ENCODE measurements around the gene ADAMTS2. TPM values are rescaled to one million over a fixed set of nuclear protein-coding genes. Genes with fewer than 3 reads are reported as not detected.

Gene ADAMTS2
- total and polyA plus RNA-seq, 8 donors, result 1.8 to 41.5 (median 11.6) TPM

GRCh38 chr5:179220716-179221115 lies 124.5 kb downstream of the ADAMTS2 start:
- H3K27ac ChIP-seq, result no peak overlapping the region
- no peaks in the 10 kb centered on the region for H3K4me1 ChIP-seq
- no peak for DNase-seq
- no peak overlapping the region for H3K4me3 ChIP-seq
- 65 to 77% (median 71%) methylated on average over 2 to 8 of the region's 8 CpGs for WGBS, 5 donors
- no peaks in the 10 kb centered on the region for H3K27me3 ChIP-seq
- peaks cover 0 to 19% (median 7%) of the 10 kb centered on the region in 4 donors for H3K9me3 ChIP-seq
- no peaks in the 10 kb centered on the region for H3K36me3 ChIP-seq
- intact Hi-C loops (cut with DNase I; ENCODE audit: low total_unique reads), result no loop called here
- TF ChIP-seq POLR2AphosphoS5 (IDR thresholded peaks at IDR 0.05) (no peak), EP300 (IDR thresholded peaks at IDR 0.05) (no peak), POLR2A (IDR thresholded peaks at IDR 0.05) (no peak)
- TF ChIP-seq, protein P1, sequence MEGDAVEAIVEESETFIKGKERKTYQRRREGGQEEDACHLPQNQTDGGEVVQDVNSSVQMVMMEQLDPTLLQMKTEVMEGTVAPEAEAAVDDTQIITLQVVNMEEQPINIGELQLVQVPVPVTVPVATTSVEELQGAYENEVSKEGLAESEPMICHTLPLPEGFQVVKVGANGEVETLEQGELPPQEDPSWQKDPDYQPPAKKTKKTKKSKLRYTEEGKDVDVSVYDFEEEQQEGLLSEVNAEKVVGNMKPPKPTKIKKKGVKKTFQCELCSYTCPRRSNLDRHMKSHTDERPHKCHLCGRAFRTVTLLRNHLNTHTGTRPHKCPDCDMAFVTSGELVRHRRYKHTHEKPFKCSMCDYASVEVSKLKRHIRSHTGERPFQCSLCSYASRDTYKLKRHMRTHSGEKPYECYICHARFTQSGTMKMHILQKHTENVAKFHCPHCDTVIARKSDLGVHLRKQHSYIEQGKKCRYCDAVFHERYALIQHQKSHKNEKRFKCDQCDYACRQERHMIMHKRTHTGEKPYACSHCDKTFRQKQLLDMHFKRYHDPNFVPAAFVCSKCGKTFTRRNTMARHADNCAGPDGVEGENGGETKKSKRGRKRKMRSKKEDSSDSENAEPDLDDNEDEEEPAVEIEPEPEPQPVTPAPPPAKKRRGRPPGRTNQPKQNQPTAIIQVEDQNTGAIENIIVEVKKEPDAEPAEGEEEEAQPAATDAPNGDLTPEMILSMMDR (IDR thresholded peaks at IDR 0.05), result no peak

- no peaks in the 10 kb centered on the region for H3K36me3 ChIP-seq
- H3K4me1 ChIP-seq, result no peaks in the 10 kb centered on the region
- TF ChIP-seq EP300 (IDR thresholded peaks at IDR 0.05) (no peak), POLR2AphosphoS5 (IDR thresholded peaks at IDR 0.05) (no peak), POLR2A (IDR thresholded peaks at IDR 0.05) (no peak)
- TF ChIP-seq, protein P1 (IDR thresholded peaks at IDR 0.05), result no peak
- no peak overlapping the region for H3K27ac ChIP-seq
- 79 to 87% (median 84%) methylated on average over 27 to 30 of the region's 30 CpGs for WGBS, 5 donors
- peaks cover 0 to 15% (median 7%) of the 10 kb centered on the region in 4 donors for H3K9me3 ChIP-seq
- no peak overlapping the region for H3K4me3 ChIP-seq
- no peaks in the 10 kb centered on the region for H3K27me3 ChIP-seq
- no peak for DNase-seq
- intact Hi-C loops (cut with DNase I; ENCODE audit: low total_unique reads), result no loop called here
Measured at GRCh38 chr5:179219661-179220620, 125.3 kb downstream of the ADAMTS2 start.

DNA sequence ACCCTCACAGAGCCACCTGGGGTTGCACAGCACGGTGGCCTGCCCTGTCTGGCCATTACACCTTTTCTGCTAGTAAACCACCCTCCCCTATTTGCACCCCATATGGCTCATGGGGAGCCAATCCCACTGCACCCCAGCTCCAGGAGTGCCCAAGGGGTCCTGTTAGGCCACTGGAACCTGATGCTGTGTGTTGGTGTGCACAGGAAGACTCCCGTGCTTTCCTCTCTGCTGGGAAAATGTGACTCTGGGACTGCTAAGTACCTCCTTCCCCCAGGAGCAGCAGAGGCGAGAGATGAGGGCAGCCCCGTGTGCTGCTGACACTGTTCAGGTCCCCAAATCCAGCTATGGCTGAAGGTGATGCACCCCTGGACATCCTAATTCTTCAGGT lies 126.3 kb downstream of the ADAMTS2 start:
- intact Hi-C loops (cut with DNase I; ENCODE audit: low total_unique reads), result no loop called here
- Histone ChIP-seq H3K27me3 (no peaks in the 10 kb centered on the region), H3K4me1 (no peaks in the 10 kb centered on the region), H3K27ac (no peak overlapping the region), H3K36me3 (no peaks in the 10 kb centered on the region), H3K9me3 (peaks cover 0 to 5% (median 2%) of the 10 kb centered on the region in 4 donors), H3K4me3 (no peak overlapping the region)
- DNase-seq, result no peak
- 72 to 90% (median 86%) methylated on average over 4 of the region's 4 CpGs for WGBS, 5 donors
- TF ChIP-seq POLR2AphosphoS5 (IDR thresholded peaks at IDR 0.05) (no peak), POLR2A (IDR thresholded peaks at IDR 0.05) (no peak), EP300 (IDR thresholded peaks at IDR 0.05) (no peak)
- TF ChIP-seq, protein P1 (IDR thresholded peaks at IDR 0.05), result no peak

GRCh38 chr5:179217956-179218942 lies 127.0 kb downstream of the ADAMTS2 start:
- intact Hi-C loops (cut with DNase I; ENCODE audit: low total_unique reads), result no loop called here
- Histone ChIP-seq H3K27ac (no peak overlapping the region), H3K27me3 (no peaks in the 10 kb centered on the region), H3K4me3 (no peak overlapping the region), H3K36me3 (no peaks in the 10 kb centered on the region), H3K9me3 (no peaks in the 10 kb centered on the region), H3K4me1 (no peaks in the 10 kb centered on the region)
- 58 to 73% (median 70%) methylated on average over 16 of the region's 16 CpGs for WGBS, 5 donors
- TF ChIP-seq POLR2A (IDR thresholded peaks at IDR 0.05) (no peak), POLR2AphosphoS5 (IDR thresholded peaks at IDR 0.05) (no peak), EP300 (IDR thresholded peaks at IDR 0.05) (no peak)
- TF ChIP-seq, protein P1 (IDR thresholded peaks at IDR 0.05), result no peak
- DNase-seq, result no peak
